Type B pancreatic cell (in vitro differentiated cells): ENCODE data around the gene CDK6. TPM values are rescaled to one million over a fixed set of nuclear protein-coding genes. Genes with fewer than 3 reads are reported as not detected.

ENCODE experiments used
- DNase-seq: peaks from one replicate; pipeline ENCODE4 v3.0.0; 2021; ENCODE audit warnings: mixed read lengths; ENCODE audit not compliant: unreplicated experiment; ENCODE audit errors: extremely low spot score
- H3K27ac Mint-ChIP-seq: 2 replicates; pipeline ENCODE4 v1.8.0; 2021; ENCODE audit warnings: mild to moderate bottlenecking, mixed read lengths
- H3K27me3 Mint-ChIP-seq: 2 replicates; pipeline ENCODE4 v1.8.0; 2021; ENCODE audit warnings: mixed read lengths
- H3K36me3 Mint-ChIP-seq: 2 replicates; pipeline ENCODE4 v1.8.0; 2021; ENCODE audit warnings: mixed read lengths
- H3K4me1 Mint-ChIP-seq: one replicate; pipeline ENCODE4 v1.8.0; 2021; ENCODE audit warnings: mixed read lengths; ENCODE audit not compliant: unreplicated experiment
- H3K4me3 Mint-ChIP-seq: 2 replicates; pipeline ENCODE4 v1.8.0; 2021; ENCODE audit warnings: mild to moderate bottlenecking, mixed read lengths
- H3K9me3 Mint-ChIP-seq: 2 replicates; pipeline ENCODE4 v1.8.0; 2021; ENCODE audit warnings: mixed read lengths
- total RNA-seq: library from RNA; stranded (reverse); gene quantifications from 2 replicates; pipeline ENCODE4 v1.2.1, GENCODE V29; 2021; ENCODE audit warnings: low replicate concordance
- TF ChIP-seq, protein P1 (sequence below): fragments of 200-600 bp; sonication (generic); conservative IDR thresholded peaks from 2 replicates; pipeline ENCODE4 v1.5.0; 2021; ENCODE audit warnings: antibody characterized with exemption, mild to moderate bottlenecking

Gene CDK6
- total RNA-seq, 1 donor from 2014 or later, result 68.5 TPM

DNA sequence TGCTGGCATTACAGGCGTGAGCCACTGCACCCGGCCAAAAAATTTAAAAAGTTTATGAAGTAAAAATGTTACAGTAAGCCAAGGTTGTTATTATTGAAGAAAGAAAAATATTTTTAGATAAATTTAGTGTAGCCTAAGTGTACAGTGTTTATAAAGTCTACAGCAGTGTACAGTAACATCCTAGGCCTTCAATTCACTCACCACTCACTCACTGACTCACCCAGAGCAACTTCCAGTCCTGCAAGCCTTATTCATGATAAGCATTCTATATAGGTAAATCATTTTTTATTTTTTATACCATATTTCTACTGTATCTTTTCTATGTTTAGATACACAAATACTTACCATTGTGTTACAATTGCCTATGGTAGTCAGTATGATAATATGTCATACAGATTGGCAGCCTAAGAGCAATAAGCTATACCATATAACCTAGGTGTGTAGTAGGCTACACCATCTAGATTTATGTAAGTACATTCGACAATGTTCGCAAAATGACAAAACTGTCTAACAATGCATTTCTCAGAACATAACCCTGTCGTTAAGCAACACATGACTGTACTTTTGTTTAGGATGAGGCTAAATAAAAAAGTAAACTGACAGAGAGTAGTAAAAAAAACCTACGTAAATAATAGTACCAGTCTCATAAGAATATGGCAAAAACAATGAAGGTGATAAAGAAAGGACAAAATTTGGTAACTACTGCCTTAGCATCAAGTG, 168.4 kb downstream of the CDK6 start:
- no peak overlapping the region for H3K27ac Mint-ChIP-seq
- peaks cover 10% of the 10 kb centered on the region for H3K36me3 Mint-ChIP-seq
- TF ChIP-seq, protein P1, sequence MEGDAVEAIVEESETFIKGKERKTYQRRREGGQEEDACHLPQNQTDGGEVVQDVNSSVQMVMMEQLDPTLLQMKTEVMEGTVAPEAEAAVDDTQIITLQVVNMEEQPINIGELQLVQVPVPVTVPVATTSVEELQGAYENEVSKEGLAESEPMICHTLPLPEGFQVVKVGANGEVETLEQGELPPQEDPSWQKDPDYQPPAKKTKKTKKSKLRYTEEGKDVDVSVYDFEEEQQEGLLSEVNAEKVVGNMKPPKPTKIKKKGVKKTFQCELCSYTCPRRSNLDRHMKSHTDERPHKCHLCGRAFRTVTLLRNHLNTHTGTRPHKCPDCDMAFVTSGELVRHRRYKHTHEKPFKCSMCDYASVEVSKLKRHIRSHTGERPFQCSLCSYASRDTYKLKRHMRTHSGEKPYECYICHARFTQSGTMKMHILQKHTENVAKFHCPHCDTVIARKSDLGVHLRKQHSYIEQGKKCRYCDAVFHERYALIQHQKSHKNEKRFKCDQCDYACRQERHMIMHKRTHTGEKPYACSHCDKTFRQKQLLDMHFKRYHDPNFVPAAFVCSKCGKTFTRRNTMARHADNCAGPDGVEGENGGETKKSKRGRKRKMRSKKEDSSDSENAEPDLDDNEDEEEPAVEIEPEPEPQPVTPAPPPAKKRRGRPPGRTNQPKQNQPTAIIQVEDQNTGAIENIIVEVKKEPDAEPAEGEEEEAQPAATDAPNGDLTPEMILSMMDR, result no peak
- no peak overlapping the region for H3K4me3 Mint-ChIP-seq
- no peaks in the 10 kb centered on the region for H3K27me3 Mint-ChIP-seq
- H3K4me1 Mint-ChIP-seq, result no peaks in the 10 kb centered on the region
- no peaks in the 10 kb centered on the region for H3K9me3 Mint-ChIP-seq
- no peak for DNase-seq

DNA sequence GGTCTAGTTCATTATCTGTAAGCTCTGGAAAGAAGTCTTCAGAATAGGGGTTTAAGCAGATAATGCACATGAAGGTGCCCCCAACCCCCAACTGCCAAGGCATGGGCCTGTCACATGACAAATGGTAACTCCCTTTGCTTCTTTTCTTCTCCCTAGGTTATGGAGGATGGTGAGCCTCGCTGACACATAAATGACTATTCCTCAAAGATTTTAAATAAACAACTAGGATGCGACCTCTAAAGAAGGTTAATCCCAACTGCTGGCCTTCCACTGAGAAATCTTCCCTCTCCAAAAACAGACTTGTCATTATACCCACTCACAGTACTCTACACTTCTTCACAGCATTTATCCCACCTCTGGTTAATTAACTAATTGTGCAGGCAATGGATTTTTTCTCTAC, 170.4 kb downstream of the CDK6 start:
- no peak for DNase-seq
- H3K27ac Mint-ChIP-seq, result no peak overlapping the region
- no peaks in the 10 kb centered on the region for H3K4me1 Mint-ChIP-seq

DNA sequence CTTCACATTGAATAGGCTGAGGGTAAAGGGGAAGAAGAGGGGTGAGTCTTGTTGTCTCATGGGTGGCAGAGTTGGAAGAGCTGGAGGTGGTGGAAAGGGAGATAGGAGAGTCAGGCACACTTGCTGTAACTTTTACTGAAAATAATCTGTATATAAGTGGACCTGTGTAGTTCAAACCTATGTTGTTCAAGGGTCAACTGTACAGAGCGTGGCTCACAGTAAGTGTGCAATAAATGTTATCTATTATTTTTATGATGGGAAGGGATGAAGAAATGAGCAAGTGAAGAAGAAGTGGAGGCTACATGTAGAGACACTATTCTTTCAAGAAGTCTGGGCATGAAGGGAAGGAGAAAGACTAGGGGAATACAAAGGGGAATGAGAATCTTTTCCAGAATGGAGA, 174.7 kb downstream of the CDK6 start:
- DNase-seq, result no peak
- Mint-ChIP-seq H3K4me1 (no peaks in the 10 kb centered on the region), H3K36me3 (peaks cover 3% of the 10 kb centered on the region), H3K27ac (no peak overlapping the region), H3K27me3 (no peaks in the 10 kb centered on the region), H3K9me3 (no peaks in the 10 kb centered on the region), H3K4me3 (no peak overlapping the region)
- TF ChIP-seq, protein P1, result no peak

More for the DNA sequence above, 170.4 kb downstream of the CDK6 start:
- peaks cover 4% of the 10 kb centered on the region for H3K36me3 Mint-ChIP-seq
- H3K9me3 Mint-ChIP-seq, result no peaks in the 10 kb centered on the region
- TF ChIP-seq, protein P1, result no peak
- H3K27me3 Mint-ChIP-seq, result no peaks in the 10 kb centered on the region
- no peak overlapping the region for H3K4me3 Mint-ChIP-seq

DNA sequence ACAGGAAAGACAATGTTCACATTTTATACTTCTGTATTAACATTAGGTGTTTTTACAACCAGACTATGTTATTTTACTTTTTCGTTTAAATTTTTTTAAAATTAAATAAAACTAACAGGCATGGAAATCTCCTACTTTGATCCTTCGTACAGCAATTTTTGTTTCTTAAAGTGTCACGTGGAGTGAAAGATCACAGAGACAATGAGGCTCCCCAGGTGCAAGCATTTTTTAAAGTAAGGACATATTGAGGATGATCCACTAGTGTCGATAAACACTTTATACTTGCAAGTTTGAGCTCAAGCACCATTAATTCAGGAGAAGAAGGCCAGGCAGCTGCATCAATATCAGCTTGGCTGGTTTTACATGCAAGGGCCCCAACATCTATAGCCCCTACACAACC, 177.7 kb downstream of the CDK6 start:
- Mint-ChIP-seq H3K4me3 (no peak overlapping the region), H3K36me3 (peaks cover 9% of the 10 kb centered on the region), H3K27me3 (no peaks in the 10 kb centered on the region), H3K27ac (no peak overlapping the region), H3K4me1 (no peaks in the 10 kb centered on the region), H3K9me3 (no peaks in the 10 kb centered on the region)
- no peak for DNase-seq
- TF ChIP-seq, protein P1, result no peak

DNA sequence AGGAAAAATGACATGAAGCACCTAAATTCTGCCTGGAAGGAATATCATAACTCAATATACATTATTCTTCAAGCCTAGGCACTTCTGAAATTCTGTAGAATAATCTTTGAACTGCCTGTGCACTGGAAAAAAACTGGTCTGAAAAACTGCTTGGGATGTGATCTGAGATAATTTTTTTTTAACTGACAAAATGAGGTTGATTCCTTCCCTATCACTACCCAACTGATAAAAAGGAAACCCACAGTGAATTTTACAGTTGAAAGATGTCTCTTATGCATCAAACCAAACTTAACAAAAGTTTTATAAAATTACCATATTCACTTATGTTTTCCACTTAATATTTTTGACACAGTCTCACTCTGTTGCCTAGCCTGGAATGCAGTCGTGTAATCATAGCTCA, 179.0 kb downstream of the CDK6 start:
- H3K27ac Mint-ChIP-seq, result no peak overlapping the region
- DNase-seq, result no peak
- no peaks in the 10 kb centered on the region for H3K4me1 Mint-ChIP-seq
- H3K4me3 Mint-ChIP-seq, result no peak overlapping the region
- H3K27me3 Mint-ChIP-seq, result no peaks in the 10 kb centered on the region
- H3K9me3 Mint-ChIP-seq, result no peaks in the 10 kb centered on the region
- TF ChIP-seq, protein P1, result no peak
- peaks cover 9% of the 10 kb centered on the region for H3K36me3 Mint-ChIP-seq
